HepG2 (cell line): ENCODE results near the gene PIP4K2C. TPM values are rescaled to one million over a fixed set of nuclear protein-coding genes. Genes with fewer than 3 reads are reported as not detected.

Experiments
- ATAC-seq: fragments of 200-7000 bp; cut with Tn5 transposase; 3 replicates; pipeline ENCODE4 v1.9.1; 2020; ENCODE audit warnings: mild to moderate bottlenecking, moderate library complexity
- BruUV-seq: library from RNA; stranded (reverse); fragments of 400-500 nt; replicated peaks from 2 replicates; lab custom pipeline; 2021; lab: Mats Ljungman, UMichigan
- CTCF ChIA-PET: fragments of 300-600 bp; formaldehyde crosslinking; extraction: SDS; loops from one replicate; lab custom pipeline; 2021; ENCODE audit warnings: low total read pairs, inconsistent platforms, low intra/inter-chr PET ratio; lab: Yijun Ruan, JAX
- POLR2A ChIA-PET: fragments of 350-600 bp; sonication (Branson Sonifier 250); formaldehyde crosslinking; loops from one replicate; lab custom pipeline; 2020; ENCODE audit warnings: antibody characterized with exemption, inconsistent platforms; lab: Yijun Ruan, JAX
- DNase-seq: peaks from one replicate; pipeline ENCODE4 v3.0.0-alpha.2; 2015; ENCODE audit warnings: low spot score
- FAIRE-seq: peaks from 3 replicates; lab custom pipeline; 2011; peaks lifted over from hg19 to GRCh38; lab: Jason Lieb, UNC
- H2AFZ ChIP-seq: one replicate; pipeline ENCODE4 v1.6.1; 2011; ENCODE audit warnings: low read length, inconsistent platforms
- H3K27ac ChIP-seq: fragments of 300-600 bp; 3 replicates; pipeline ENCODE4 v1.8.0; 2011; ENCODE audit warnings: mixed run types, mild to moderate bottlenecking, mixed read lengths, low read length, inconsistent platforms; ENCODE audit not compliant: insufficient read depth; ENCODE audit errors: extremely low read length
- H3K27me3 ChIP-seq, 2 experiments: fragments of 200-600 bp in 1 of 2; 2 replicates in 1 of 2; 3 replicates in 1 of 2; pipeline versions ENCODE4 v1.6.0 to v1.8.0; 2011; ENCODE audit warnings: low read length in 2 of 2, mild to moderate bottlenecking in 2 of 2, moderate library complexity in 2 of 2, inconsistent platforms in 1 of 2; ENCODE audit not compliant: insufficient read depth in 2 of 2, control insufficient read depth in 1 of 2
- H3K36me3 ChIP-seq, 2 experiments: fragments of 200-600 bp in 1 of 2; replicated peaks in 1 of 2; 2 replicates in 1 of 2; 3 replicates in 1 of 2; pipeline versions ENCODE4 v1.5.1 to v1.8.0; 2011; ENCODE audit warnings: low read length in 2 of 2, inconsistent platforms in 1 of 2; ENCODE audit not compliant: insufficient read depth in 2 of 2, control insufficient read depth in 1 of 2
- H3K4me1 ChIP-seq: 2 replicates; pipeline ENCODE4 v1.5.1; 2012; ENCODE audit warnings: low read length, inconsistent platforms; ENCODE audit not compliant: insufficient read depth
- H3K4me2 ChIP-seq: 2 replicates; pipeline ENCODE4 v1.6.0; 2011; ENCODE audit warnings: low read depth, low read length, inconsistent platforms
- H3K4me3 ChIP-seq, 3 experiments: fragments of 200-600 bp in 1 of 3; sonication (generic), shearing (Covaris generic) in 1 of 3; replicated peaks in 1 of 3; 2 replicates each; pipeline ENCODE4 v1.5.1; 2011 to 2016; ENCODE audit warnings: low read length in 3 of 3, inconsistent platforms in 2 of 3, low read depth in 2 of 3, mild to moderate bottlenecking in 2 of 3, control low read depth in 1 of 3, mixed read lengths in 1 of 3; ENCODE audit not compliant: insufficient read depth in 1 of 3
- H3K79me2 ChIP-seq: one replicate; pipeline ENCODE4 v1.6.1; 2011; ENCODE audit warnings: low read length, inconsistent platforms; ENCODE audit not compliant: insufficient read depth
- H3K9ac ChIP-seq: 2 replicates; pipeline ENCODE4 v1.6.0; 2011; ENCODE audit warnings: mild to moderate bottlenecking, low read depth, low read length, inconsistent platforms; ENCODE audit not compliant: insufficient read depth
- H3K9me3 ChIP-seq: 2 replicates; pipeline ENCODE4 v1.5.1; 2012; ENCODE audit warnings: mild to moderate bottlenecking, low read length
- H4K20me1 ChIP-seq: 2 replicates; pipeline ENCODE4 v1.6.0; 2011; ENCODE audit warnings: inconsistent platforms, mild to moderate bottlenecking, low read length, moderate library complexity; ENCODE audit not compliant: insufficient read depth
- SALL1 ChIP-seq: sonication (generic); formaldehyde crosslinking; IDR thresholded peaks from 2 replicates; pipeline ENCODE4 v1.8.0; 2022; ENCODE audit warnings: mild to moderate bottlenecking, missing genetic modification reagents
- SP4 ChIP-seq: sonication (generic); formaldehyde crosslinking; IDR thresholded peaks from 2 replicates; pipeline ENCODE4 v1.8.1; 2023; ENCODE audit warnings: mild to moderate bottlenecking, missing genetic modification reagents
- ZNF574 ChIP-seq: sonication (generic); formaldehyde crosslinking; IDR thresholded peaks from 2 replicates; pipeline ENCODE4 v1.4.0; 2020; ENCODE audit warnings: missing genetic modification reagents
- WGBS: methylation state at CpG from one replicate; pipeline ENCODE4 v1.1.6; 2017; ENCODE audit warnings: low lambda C conversion rate; 5-methylcytosine and 5-hydroxymethylcytosine counted together
- in situ Hi-C: cut with HindIII; loops from 2 replicates; pipeline ENCODE4 v1.10.0; 2017; ENCODE audit warnings: low pct_unique_long_range_greater_than_20kb; ENCODE audit not compliant: extremely low pct_ligation_motif_present
- intact Hi-C: fragments of 100-400 bp; cut with micrococcal nuclease; formaldehyde crosslinking; loops from one replicate; pipeline ENCODE4 v1.10.0; 2022; ENCODE audit not compliant: unreplicated experiment
- polyA plus RNA-seq, 8 experiments: library from polyadenylated mRNA; depleted of rRNA in 3 of 8; stranded (reverse) in 7 of 8; unstranded in 1 of 8; fragments of >200 nt; fragmentation: Illumina TruSeq in 4 of 8; extraction: Trizol in 4 of 8; gene quantifications; 2 replicates each; pipeline versions ENCODE4 v1.2.1 to v1.2.3, GENCODE V29; 2011 to 2016; ENCODE audit warnings: low read depth in 4 of 8, missing spikeins in 1 of 8, mixed read lengths in 1 of 8; ENCODE audit not compliant: insufficient read depth in 1 of 8
- total RNA-seq, 5 experiments: library from RNA; depleted of rRNA; stranded (reverse); fragments of >200 nt; fragmentation: Illumina TruSeq; extraction: Trizol; gene quantifications; 2 replicates each; pipeline ENCODE4 v1.2.3, GENCODE V29; 2016; ENCODE audit warnings: low read depth in 1 of 5

Gene PIP4K2C
- total and polyA plus RNA-seq, 2 of the 13 experiments (the other 11 are each of a cell fraction or from before 2014, with no cell fraction given): 23.3 to 26.4 TPM

GRCh38 chr12:57580466-57580795 is 10.6 kb upstream of the PIP4K2C start (continued):
- TF ChIP-seq ZNF574 (CRISPR knock-in tag): no peak; the same call in 1 of the 2 replicates

- H3K4me1 ChIP-seq: peaks cover 58% of the 10 kb centered on the region
- TF ChIP-seq SALL1 (no peak), SP4 (CRISPR knock-in tag) (no peak)
- WGBS: 92% methylated on average over 1 of the region's 1 CpG
- intact Hi-C loops: loop anchor here (5.0 kb wide), 1 partner anchor 155 kb away; the partner anchor contains the start of gene AGAP2
- H3K36me3 ChIP-seq: peaks cover 3 to 25% of the 10 kb centered on the region in 2 experiments
- no peaks in the 10 kb centered on the region for H3K27me3 ChIP-seq
- CTCF ChIA-PET: no interaction called here
- ATAC-seq: no peak
- POLR2A ChIA-PET: interaction anchor here (2.2 to 4.1 kb wide), 4 partner anchors 9 to 163 kb away, joined by 9 to 35 read pairs (median 18); partner anchors contain the start of genes DCTN2, DDIT3, PIP4K2C and TSPAN31
- no peak for FAIRE-seq
- DNase-seq: no peak
- no peak overlapping the region for H3K9ac ChIP-seq
- H2AFZ ChIP-seq: no peak overlapping the region
- H3K27ac ChIP-seq: no peak overlapping the region
- in situ Hi-C loops: loop anchor here (5.0 kb wide), 1 partner anchor 40 kb away; no protein-coding TSS in a partner anchor
- H4K20me1 ChIP-seq: no peaks in the 10 kb centered on the region
- no peak overlapping the region for H3K4me3 ChIP-seq
- H3K79me2 ChIP-seq: peaks cover 10% of the 10 kb centered on the region
- H3K9me3 ChIP-seq: no peaks in the 10 kb centered on the region
- BruUV-seq: no TSS peak
- no peak overlapping the region for H3K4me2 ChIP-seq
Observed at GRCh38 chr12:57581802-57582201, 9.2 kb upstream of the PIP4K2C start.
